GM23338 (cell line): ENCODE results near the gene OTUD5. TPM values are rescaled to one million over a fixed set of nuclear protein-coding genes. Genes with fewer than 3 reads are reported as not detected.

Experiments used
- ATAC-seq: fragments of 200-7000 bp; cut with Tn5 transposase; 3 replicates; pipeline ENCODE4 v1.9.1; 2020
- DNase-seq: peaks from one replicate; pipeline ENCODE4 v3.0.0-alpha.2; 2015; ENCODE audit warnings: low spot score
- H2AFZ ChIP-seq: fragments of 200-600 bp; sonication (generic); 2 replicates; pipeline ENCODE4 v1.8.0; 2016; ENCODE audit warnings: antibody characterized with exemption, mild to moderate bottlenecking, moderate library complexity
- H3F3A ChIP-seq: fragments of 200-600 bp; sonication (generic); replicated peaks from 2 replicates; pipeline ENCODE4 v1.8.0; 2017; ENCODE audit warnings: antibody characterized with exemption, mixed run types, low read depth
- H3K27ac ChIP-seq: fragments of 200-600 bp; sonication (generic); 2 replicates; pipeline ENCODE4 v1.6.1; 2016; ENCODE audit warnings: low read depth
- H3K27me3 ChIP-seq: fragments of 200-600 bp; sonication (generic); 2 replicates; pipeline ENCODE4 v1.8.0; 2016; ENCODE audit warnings: mild to moderate bottlenecking, mixed run types, moderate library complexity; ENCODE audit not compliant: insufficient read depth
- H3K36me3 ChIP-seq: fragments of 200-600 bp; sonication (generic); 2 replicates; pipeline ENCODE4 v1.8.0; 2016; ENCODE audit warnings: mild to moderate bottlenecking; ENCODE audit not compliant: insufficient read depth
- H3K4me1 ChIP-seq: fragments of 200-600 bp; sonication (generic); 2 replicates; pipeline ENCODE4 v1.8.0; 2016; ENCODE audit warnings: mild to moderate bottlenecking, moderate library complexity; ENCODE audit not compliant: insufficient read depth
- H3K4me2 ChIP-seq: fragments of 200-600 bp; sonication (generic); 2 replicates; pipeline ENCODE4 v1.7.1; 2017; ENCODE audit warnings: mixed run types
- H3K4me3 ChIP-seq: fragments of 200-600 bp; sonication (generic); 2 replicates; pipeline ENCODE4 v1.6.1; 2016; ENCODE audit warnings: mixed run types
- H3K79me2 ChIP-seq: fragments of 200-600 bp; sonication (generic); replicated peaks from 2 replicates; pipeline ENCODE4 v1.8.0; 2017; ENCODE audit warnings: mild to moderate bottlenecking; ENCODE audit not compliant: insufficient read depth
- H3K9me2 ChIP-seq: fragments of 200-600 bp; sonication (generic); 2 replicates; pipeline ENCODE4 v1.8.0; 2017; ENCODE audit not compliant: insufficient read depth
- H4K20me1 ChIP-seq: fragments of 200-600 bp; sonication (generic); replicated peaks from 2 replicates; pipeline ENCODE4 v1.8.0; 2017; ENCODE audit warnings: mild to moderate bottlenecking; ENCODE audit not compliant: insufficient read depth
- H3K27ac Mint-ChIP-seq: 2 replicates; pipeline ENCODE4 v1.8.0; 2020; ENCODE audit warnings: inconsistent platforms, mild to moderate bottlenecking, moderate library complexity, mixed read lengths
- H3K27me3 Mint-ChIP-seq: 3 replicates; pipeline ENCODE4 v1.8.0; 2022; ENCODE audit warnings: low read depth, mild to moderate bottlenecking, moderate library complexity, mixed read lengths, inconsistent platforms; ENCODE audit not compliant: insufficient read depth, poor library complexity
- H3K36me3 Mint-ChIP-seq: 3 replicates; pipeline ENCODE4 v1.8.0; 2021; ENCODE audit warnings: low read depth, mild to moderate bottlenecking, inconsistent platforms, moderate library complexity, mixed read lengths
- H3K4me1 Mint-ChIP-seq: 3 replicates; pipeline ENCODE4 v1.8.0; 2020; ENCODE audit warnings: mild to moderate bottlenecking, inconsistent platforms, mixed read lengths
- H3K4me3 Mint-ChIP-seq: 3 replicates; pipeline ENCODE4 v1.8.0; 2021; ENCODE audit warnings: moderate library complexity, mild to moderate bottlenecking, inconsistent platforms, mixed read lengths
- H3K9me3 Mint-ChIP-seq: 3 replicates; pipeline ENCODE4 v1.8.0; 2020; ENCODE audit warnings: moderate library complexity, mild to moderate bottlenecking, inconsistent platforms, mixed read lengths
- CREB1 ChIP-seq: fragments of 250-450 bp; sonication (Bioruptor Pico); IDR thresholded peaks from 2 replicates; pipeline ENCODE4 v1.5.0; 2020; ENCODE audit warnings: low read depth, mild to moderate bottlenecking, moderate library complexity
- CTCF ChIP-seq, 2 experiments: fragments of 200-600 bp in 1 of 2; sonication (generic) in 1 of 2; conservative IDR thresholded peaks; 2 replicates each; pipeline versions ENCODE4 v1.5.1 to v1.6.1; 2016 to 2017; ENCODE audit warnings: antibody characterized with exemption in 2 of 2, low read depth in 2 of 2, mild to moderate bottlenecking in 2 of 2, moderate library complexity in 1 of 2
- ETS1 ChIP-seq: IDR thresholded peaks from 2 replicates; pipeline ENCODE4 v1.6.1; 2016; ENCODE audit warnings: antibody characterized with exemption
- EZH2 ChIP-seq: fragments of 200-600 bp; sonication (generic); IDR thresholded peaks from one replicate; pipeline ENCODE4 v1.8.0; 2017; ENCODE audit warnings: antibody characterized with exemption, mild to moderate bottlenecking, low read depth; ENCODE audit not compliant: unreplicated experiment
- EZH2phosphoT487 ChIP-seq: fragments of 200-600 bp; sonication (generic); IDR thresholded peaks from one replicate; pipeline ENCODE4 v1.8.1; 2018; ENCODE audit warnings: antibody characterized with exemption; ENCODE audit not compliant: unreplicated experiment
- JUNB ChIP-seq: IDR thresholded peaks from one replicate; pipeline ENCODE4 v1.6.1; 2016; ENCODE audit warnings: antibody characterized with exemption; ENCODE audit not compliant: unreplicated experiment
- NANOG ChIP-seq: IDR thresholded peaks from 2 replicates; pipeline ENCODE4 v1.6.1; 2016; ENCODE audit warnings: antibody characterized with exemption, borderline replicate concordance
- POLR2AphosphoS5 ChIP-seq: IDR thresholded peaks from 2 replicates; pipeline ENCODE4 v1.6.1; 2016; ENCODE audit warnings: antibody characterized with exemption, low read depth
- REST ChIP-seq: IDR thresholded peaks from one replicate; pipeline ENCODE4 v1.6.1; 2018; ENCODE audit warnings: antibody characterized with exemption; ENCODE audit not compliant: unreplicated experiment
- STAT1 ChIP-seq: IDR thresholded peaks from one replicate; pipeline ENCODE4 v1.6.1; 2016; ENCODE audit warnings: antibody characterized with exemption; ENCODE audit not compliant: unreplicated experiment
- ZNF114 ChIP-seq: fragments of 250-450 bp; sonication (Bioruptor Pico); IDR thresholded peaks from 2 replicates; pipeline ENCODE4 v1.5.0; 2020; ENCODE audit warnings: mild to moderate bottlenecking, moderate library complexity
- ZNF331 ChIP-seq: fragments of 250-450 bp; sonication (Bioruptor Pico); IDR thresholded peaks from 2 replicates; pipeline ENCODE4 v1.5.0; 2020; ENCODE audit warnings: low read depth, mild to moderate bottlenecking, moderate library complexity
- ZNF462 ChIP-seq: fragments of 250-450 bp; sonication (Bioruptor Pico); IDR thresholded peaks from 2 replicates; pipeline ENCODE4 v1.5.0; 2020; ENCODE audit warnings: mild to moderate bottlenecking, moderate library complexity
- polyA plus RNA-seq: library from polyadenylated mRNA; unstranded; fragments of >200 nt; fragmentation: Nextera tagmentation; extraction: Ambion mirVana; gene quantifications from 2 replicates; pipeline ENCODE4 v1.2.1, GENCODE V29; 2016
- total RNA-seq: library from RNA; depleted of rRNA; stranded (reverse); fragments of >200 nt; shearing (Covaris generic); gene quantifications from 2 replicates; pipeline ENCODE4 v1.2.3, GENCODE V29; 2014

OTUD5 gene
- total and polyA plus RNA-seq, 2 experiments from 2014 or later: 23.5 to 56.5 TPM

GRCh38 chrX:48883729-48884128 is 73.7 kb downstream of the OTUD5 start:
- no peak overlapping the region for H3K27ac ChIP-seq
- H3K9me3 Mint-ChIP-seq: no peaks in the 10 kb centered on the region
- no peak overlapping the region for H3K4me2 ChIP-seq
- no peak overlapping the region for H3K4me3 ChIP-seq
- H3K79me2 ChIP-seq: no peaks in the 10 kb centered on the region
- H3K4me1 ChIP-seq: no peaks in the 10 kb centered on the region
- DNase-seq (peak; percentile 17), ATAC-seq (no peak)
- TF ChIP-seq NANOG (no peak), JUNB (no peak), ZNF462 (CRISPR knock-in tag) (no peak), ZNF331 (no peak), REST (no peak), ZNF114 (CRISPR knock-in tag) (no peak), POLR2AphosphoS5 (no peak), EZH2 (no peak), EZH2phosphoT487 (no peak), CREB1 (CRISPR knock-in tag) (no peak), CTCF (conservative IDR thresholded peaks at IDR 0.05; ENCODE audit: low read depth in 2 of 2) (no peak), ETS1 (no peak), STAT1 (no peak)
- no peaks in the 10 kb centered on the region for H3K9me2 ChIP-seq
- H4K20me1 ChIP-seq: no peaks in the 10 kb centered on the region
- no peaks in the 10 kb centered on the region for H3K36me3 ChIP-seq
- no peak overlapping the region for H3K27ac Mint-ChIP-seq
- no peaks in the 10 kb centered on the region for H3F3A ChIP-seq
- no peaks in the 10 kb centered on the region for H3K27me3 ChIP-seq
- no peaks in the 10 kb centered on the region for H3K4me1 Mint-ChIP-seq
- H3K36me3 Mint-ChIP-seq: no peaks in the 10 kb centered on the region
- H2AFZ ChIP-seq: no peak overlapping the region
- H3K4me3 Mint-ChIP-seq: no peak overlapping the region
- no peaks in the 10 kb centered on the region for H3K27me3 Mint-ChIP-seq
